CD14-positive monocyte (primary cell): ENCODE data around the gene EXOC3L4. TPM values are rescaled to one million over a fixed set of nuclear protein-coding genes. Genes with fewer than 3 reads are reported as not detected.

Source experiments
- DNase-seq, 3 donors: peaks; one replicate each; pipeline ENCODE4 v3.0.0-alpha.2; 2011 to 2022
- H2AFZ ChIP-seq: 2 replicates; pipeline ENCODE4 v1.6.0; 2012; ENCODE audit warnings: mild to moderate bottlenecking, low read depth, low read length, inconsistent platforms; ENCODE audit not compliant: insufficient read depth, poor library complexity, severe bottlenecking
- H3K27ac ChIP-seq, 2 donors: 1 replicate in 1 of 2; 2 replicates in 1 of 2; pipeline ENCODE4 v1.5.1; 2012 to 2013; ENCODE audit warnings: low read length in 2 of 2, control low read depth in 1 of 2, inconsistent platforms in 1 of 2, low read depth in 1 of 2, mild to moderate bottlenecking in 1 of 2
- H3K27me3 ChIP-seq, 2 donors: one replicate each; pipeline versions ENCODE4 v1.6.0 to v1.6.1; 2011 to 2013; ENCODE audit warnings: low read length in 2 of 2; ENCODE audit not compliant: control insufficient read depth in 2 of 2, insufficient read depth in 2 of 2
- H3K36me3 ChIP-seq, 2 donors: replicated peaks in 1 of 2; 1 replicate in 1 of 2; 2 replicates in 1 of 2; pipeline versions ENCODE4 v1.5.1 to v1.6.1; 2012 to 2013; ENCODE audit warnings: low read length in 2 of 2, control low read depth in 1 of 2, inconsistent platforms in 1 of 2, mild to moderate bottlenecking in 1 of 2; ENCODE audit not compliant: insufficient read depth in 2 of 2, control insufficient read depth in 1 of 2
- H3K4me1 ChIP-seq, 2 donors: 1 replicate in 1 of 2; 2 replicates in 1 of 2; pipeline versions ENCODE4 v1.5.1 to v1.6.1; 2012 to 2013; ENCODE audit warnings: low read length in 2 of 2, control low read depth in 1 of 2, inconsistent platforms in 1 of 2, mild to moderate bottlenecking in 1 of 2, moderate library complexity in 1 of 2; ENCODE audit not compliant: insufficient read depth in 2 of 2, control insufficient read depth in 1 of 2
- H3K4me2 ChIP-seq: replicated peaks from 2 replicates; pipeline ENCODE3; 2012; ENCODE audit warnings: low read length, moderate library complexity, mild to moderate bottlenecking; ENCODE audit not compliant: poor library complexity, severe bottlenecking; ENCODE audit errors: extremely low read depth
- H3K4me3 ChIP-seq, 3 experiments: fragments of 200-600 bp in 1 of 3; sonication (generic) in 1 of 3; replicated peaks in 1 of 3; 1 replicate in 2 of 3; 2 replicates in 1 of 3; pipeline ENCODE4 v1.5.1; 2011 to 2013; ENCODE audit warnings: low read length in 3 of 3, mild to moderate bottlenecking in 3 of 3, control low read depth in 2 of 3, low read depth in 2 of 3, inconsistent platforms in 1 of 3, moderate library complexity in 1 of 3
- H3K79me2 ChIP-seq: 2 replicates; pipeline ENCODE4 v1.6.0; 2012; ENCODE audit warnings: mild to moderate bottlenecking, control low read depth, inconsistent platforms, low read length, moderate library complexity; ENCODE audit not compliant: insufficient read depth
- H3K9ac ChIP-seq: 2 replicates; pipeline ENCODE4 v1.6.0; 2017; ENCODE audit warnings: low read length, mild to moderate bottlenecking; ENCODE audit not compliant: insufficient read depth, poor library complexity, severe bottlenecking
- H3K9me3 ChIP-seq, 2 donors: replicated peaks in 1 of 2; 1 replicate in 1 of 2; 2 replicates in 1 of 2; pipeline versions ENCODE4 v1.5.1 to v1.6.1; 2012 to 2013; ENCODE audit warnings: low read length in 2 of 2, control low read depth in 1 of 2; ENCODE audit not compliant: control insufficient read depth in 1 of 2, insufficient read depth in 1 of 2
- H4K20me1 ChIP-seq: 2 replicates; pipeline ENCODE4 v1.6.0; 2012; ENCODE audit warnings: mild to moderate bottlenecking, low read length, control low read depth, moderate library complexity; ENCODE audit not compliant: insufficient read depth
- H3K27ac Mint-ChIP-seq, 7 donors: one replicate each; pipeline ENCODE4 v1.8.0; 2020; ENCODE audit warnings: mild to moderate bottlenecking in 7 of 7, mixed read lengths in 7 of 7, moderate library complexity in 6 of 7, inconsistent platforms in 2 of 7
- H3K27me3 Mint-ChIP-seq, 3 donors: one replicate each; pipeline ENCODE4 v1.8.0; 2021 to 2022; ENCODE audit warnings: low read depth in 3 of 3, mild to moderate bottlenecking in 3 of 3, mixed read lengths in 3 of 3, moderate library complexity in 3 of 3, inconsistent platforms in 1 of 3
- H3K36me3 Mint-ChIP-seq, 2 donors: one replicate each; pipeline ENCODE4 v1.8.0; 2020; ENCODE audit warnings: mixed read lengths in 2 of 2, inconsistent platforms in 1 of 2, mild to moderate bottlenecking in 1 of 2
- H3K4me1 Mint-ChIP-seq: one replicate; pipeline ENCODE4 v1.8.0; 2020; ENCODE audit warnings: mild to moderate bottlenecking, mixed read lengths
- H3K4me3 Mint-ChIP-seq, 2 donors: one replicate each; pipeline ENCODE4 v1.8.0; 2020; ENCODE audit warnings: mild to moderate bottlenecking in 2 of 2, mixed read lengths in 2 of 2, moderate library complexity in 1 of 2
- H3K9me3 Mint-ChIP-seq, 7 donors: one replicate each; pipeline ENCODE4 v1.8.0; 2020 to 2022; ENCODE audit warnings: mixed read lengths in 7 of 7, mild to moderate bottlenecking in 6 of 7, moderate library complexity in 6 of 7, inconsistent platforms in 2 of 7
- CTCF ChIP-seq: fragments of 200-600 bp; IDR thresholded peaks from one replicate; pipeline ENCODE4 v1.8.0; 2022; ENCODE audit warnings: antibody characterized with exemption, mild to moderate bottlenecking
- WGBS: methylation state at CpG from one replicate; pipeline ENCODE4 v1.1.5; 2013; ENCODE audit warnings: missing lambda C conversion rate; ENCODE audit not compliant: insufficient coverage; 5-methylcytosine and 5-hydroxymethylcytosine counted together
- intact Hi-C, 2 donors: fragments of 100-400 bp; cut with micrococcal nuclease; formaldehyde crosslinking; loops; one replicate each; pipeline versions ENCODE4 v1.15.0 to v1.15.1; 2023
- polyA plus RNA-seq, 3 donors: library from polyadenylated mRNA; depleted of rRNA in 1 of 3; unstranded in 2 of 3; stranded (reverse) in 1 of 3; fragments of 300-500 nt in 2 of 3; fragments of >200 nt in 1 of 3; fragmentation: Illumina TruSeq in 2 of 3; gene quantifications; 1 replicate in 2 of 3; 2 replicates in 1 of 3; pipeline ENCODE4 v1.2.3, GENCODE V29; 2012 to 2021

The EXOC3L4 gene
- polyA plus RNA-seq, 3 donors, result 0.17 TPM; not detected in 2

- no peak within 1 kb of the TSS for H3K4me3 ChIP-seq
- no peak within 1 kb of the TSS for H2AFZ ChIP-seq
- DNase-seq, result no peak
- peaks cover 0 to 3% (median 0%) of the 10 kb centered on the region in 7 donors for H3K9me3 Mint-ChIP-seq
- H3K9ac ChIP-seq, result no peak within 1 kb of the TSS
- H3K36me3 ChIP-seq, result no peaks in the 10 kb centered on the region
- H3K4me1 Mint-ChIP-seq, result peaks cover 2% of the 10 kb centered on the region
- H3K4me1 ChIP-seq, result no peaks in the 10 kb centered on the region
- H4K20me1 ChIP-seq, result no peaks in the 10 kb centered on the region
- H3K36me3 Mint-ChIP-seq, result no peaks in the 10 kb centered on the region
- no peaks in the 10 kb centered on the region for H3K9me3 ChIP-seq
- peaks cover 20 to 22% (median 21%) of the 10 kb centered on the region in 3 donors for H3K27me3 Mint-ChIP-seq
- no peak within 1 kb of the TSS for H3K27ac Mint-ChIP-seq
- WGBS, result 21% methylated on average over 60 of the region's 61 CpGs
- H3K4me3 Mint-ChIP-seq, result peak within 1 kb of the TSS in 1 of 2 donors; percentile 71
- no peak within 1 kb of the TSS for H3K4me2 ChIP-seq
- TF ChIP-seq CTCF, result no peak
- intact Hi-C loops, result no loop called here
- H3K27ac ChIP-seq, result no peak within 1 kb of the TSS
- no peaks in the 10 kb centered on the region for H3K79me2 ChIP-seq
- peaks cover 5 to 28% of the 10 kb centered on the region in 2 donors for H3K27me3 ChIP-seq
Measured at GRCh38 chr14:103084021-103084919, 10.3 kb upstream of the EXOC3L4 start, which contains the start of gene LBHD2. LBHD2 (plus strand) TSS chr14:103084210; CDS start chr14:103086013, 1,803 bp downstream.

GRCh38 chr14:103085106-103086091 lies 9.1 kb upstream of the EXOC3L4 start:
- Histone ChIP-seq H3K9ac (no peak overlapping the region), H3K4me3 (no peak overlapping the region), H3K9me3 (no peaks in the 10 kb centered on the region), H3K27me3 (peaks cover 5 to 31% of the 10 kb centered on the region in 2 donors), H4K20me1 (no peaks in the 10 kb centered on the region), H3K79me2 (no peaks in the 10 kb centered on the region), H3K36me3 (no peaks in the 10 kb centered on the region), H3K27ac (no peak overlapping the region), H2AFZ (no peak overlapping the region), H3K4me2 (no peak overlapping the region), H3K4me1 (no peaks in the 10 kb centered on the region)
- Mint-ChIP-seq H3K27ac (no peak overlapping the region), H3K4me3 (peak overlapping the region in 1 of 2 donors; percentile 59), H3K4me1 (peaks cover 2% of the 10 kb centered on the region), H3K27me3 (peaks cover 21 to 24% (median 24%) of the 10 kb centered on the region in 3 donors), H3K36me3 (no peaks in the 10 kb centered on the region), H3K9me3 (peaks cover 0 to 3% (median 0%) of the 10 kb centered on the region in 7 donors)
- 83% methylated on average over 15 of the region's 24 CpGs for WGBS
- TF ChIP-seq CTCF, result no peak
- intact Hi-C loops, result no loop called here
- DNase-seq, result no peak
